ENCODE results near the gene ARMH1.

ARMH1 gene

GRCh38 chr1:44640200-44640853 is 34.2 kb upstream of the ARMH1 start:
- Histone ChIP-seq H2AFZ (ENCODE audit: low read length) (no peak overlapping the region), H3F3A (ENCODE audit: low read depth) (no peaks in the 10 kb centered on the region), H3K27me3 (ENCODE audit: insufficient read depth, low read length, poor library complexity, severe bottlenecking) (no peaks in the 10 kb centered on the region), H3K9me2 (replicated peaks; ENCODE audit: low read depth, low read length) (no peaks in the 10 kb centered on the region), H4K20me1 (ENCODE audit: insufficient read depth, low read length, poor library complexity, severe bottlenecking) (no peaks in the 10 kb centered on the region), H3K36me3 (ENCODE audit: insufficient read depth, low read length) (peaks cover 99% of the 10 kb centered on the region; the same call in 1 of the 2 replicates), H3K79me2 (ENCODE audit: insufficient read depth, low read length) (peaks cover 35% of the 10 kb centered on the region; the same call in 1 of the 2 replicates), H3K4me1 (ENCODE audit: insufficient read depth, low read length, poor library complexity, severe bottlenecking) (no peaks in the 10 kb centered on the region), H3K4me2 (ENCODE audit: low read depth, low read length, poor library complexity, severe bottlenecking) (no peak overlapping the region), H3K9me3 (ENCODE audit: insufficient read depth, low read depth, low read length) (no peaks in the 10 kb centered on the region), H3K4me3 (ENCODE audit: low read length, poor library complexity, severe bottlenecking) (no peak overlapping the region), H3K9ac (ENCODE audit: low read depth, low read length, poor library complexity, severe bottlenecking) (no peak overlapping the region)
- TF ChIP-seq CTCF (conservative IDR thresholded peaks at IDR 0.05; ENCODE audit: low read length) (no peak), EZH2phosphoT487 (IDR thresholded peaks at IDR 0.05; ENCODE audit: borderline replicate concordance) (no peak)

GRCh38 chr1:44641126-44642102 is 33.1 kb upstream of the ARMH1 start:
- Histone ChIP-seq H3K27me3 (ENCODE audit: insufficient read depth, low read length, poor library complexity, severe bottlenecking) (no peaks in the 10 kb centered on the region), H2AFZ (ENCODE audit: low read length) (no peak overlapping the region), H3F3A (ENCODE audit: low read depth) (no peaks in the 10 kb centered on the region), H3K4me2 (ENCODE audit: low read depth, low read length, poor library complexity, severe bottlenecking) (no peak overlapping the region), H3K9me2 (replicated peaks; ENCODE audit: low read depth, low read length) (no peaks in the 10 kb centered on the region), H3K9me3 (ENCODE audit: insufficient read depth, low read depth, low read length) (no peaks in the 10 kb centered on the region), H3K36me3 (ENCODE audit: insufficient read depth, low read length) (peaks cover 99% of the 10 kb centered on the region; the same call in 1 of the 2 replicates), H3K79me2 (ENCODE audit: insufficient read depth, low read length) (peaks cover 26% of the 10 kb centered on the region; the same call in 1 of the 2 replicates), H3K4me3 (ENCODE audit: low read length, poor library complexity, severe bottlenecking) (no peak overlapping the region), H4K20me1 (ENCODE audit: insufficient read depth, low read length, poor library complexity, severe bottlenecking) (no peaks in the 10 kb centered on the region), H3K4me1 (ENCODE audit: insufficient read depth, low read length, poor library complexity, severe bottlenecking) (no peaks in the 10 kb centered on the region), H3K9ac (ENCODE audit: low read depth, low read length, poor library complexity, severe bottlenecking) (no peak overlapping the region)
- TF ChIP-seq CTCF (conservative IDR thresholded peaks at IDR 0.05; ENCODE audit: low read length) (no peak), EZH2phosphoT487 (IDR thresholded peaks at IDR 0.05; ENCODE audit: borderline replicate concordance) (no peak)

- H3K4me3 ChIP-seq (ENCODE audit: low read length, poor library complexity, severe bottlenecking) = no peak overlapping the region
- no peaks in the 10 kb centered on the region for H3F3A ChIP-seq (ENCODE audit: low read depth)
- H3K27me3 ChIP-seq (ENCODE audit: insufficient read depth, low read length, poor library complexity, severe bottlenecking) = no peaks in the 10 kb centered on the region
- no peaks in the 10 kb centered on the region for H3K4me1 ChIP-seq (ENCODE audit: insufficient read depth, low read length, poor library complexity, severe bottlenecking)
- no peak overlapping the region for H3K4me2 ChIP-seq (ENCODE audit: low read depth, low read length, poor library complexity, severe bottlenecking)
- H2AFZ ChIP-seq (ENCODE audit: low read length) = no peak overlapping the region
- H3K79me2 ChIP-seq (ENCODE audit: insufficient read depth, low read length) = peaks cover 18% of the 10 kb centered on the region; the same call in 1 of the 2 replicates
- H3K36me3 ChIP-seq (ENCODE audit: insufficient read depth, low read length) = peaks cover 99% of the 10 kb centered on the region; the same call in 1 of the 2 replicates
- H3K9me3 ChIP-seq (ENCODE audit: insufficient read depth, low read depth, low read length) = no peaks in the 10 kb centered on the region
- no peaks in the 10 kb centered on the region for H4K20me1 ChIP-seq (ENCODE audit: insufficient read depth, low read length, poor library complexity, severe bottlenecking)
- TF ChIP-seq CTCF (conservative IDR thresholded peaks at IDR 0.05; ENCODE audit: low read length) (no peak), EZH2phosphoT487 (IDR thresholded peaks at IDR 0.05; ENCODE audit: borderline replicate concordance) (no peak)
- no peak overlapping the region for H3K9ac ChIP-seq (ENCODE audit: low read depth, low read length, poor library complexity, severe bottlenecking)
- no peaks in the 10 kb centered on the region for H3K9me2 ChIP-seq (replicated peaks; ENCODE audit: low read depth, low read length)
Observed at GRCh38 chr1:44642255-44642654, 32.3 kb upstream of the ARMH1 start.
